HCT116 (cell line): ENCODE data around the gene NBEAL2. TPM values are rescaled to one million over a fixed set of nuclear protein-coding genes. Genes with fewer than 3 reads are reported as not detected.

Experiments
- ATAC-seq: fragments of 200-7000 bp; cut with Tn5 transposase; 2 replicates; pipeline ENCODE4 v1.9.1; 2020; ENCODE audit warnings: mild to moderate bottlenecking, moderate library complexity
- BruUV-seq: library from RNA; stranded (reverse); fragments of 400-500 nt; replicated peaks from 2 replicates; lab custom pipeline; 2021; lab: Mats Ljungman, UMichigan
- CTCF ChIA-PET: fragments of 300-600 bp; sonication (Branson Sonifier 250); formaldehyde crosslinking; loops from one replicate; lab custom pipeline; 2021; ENCODE audit warnings: antibody characterized with exemption; lab: Charles Lee
- POLR2A ChIA-PET: fragments of 300-600, 350-600 bp; sonication (Branson Sonifier 250); formaldehyde crosslinking; loops from one replicate; lab custom pipeline; 2021; ENCODE audit warnings: antibody characterized with exemption; lab: Charles Lee
- RAD21 ChIA-PET, 2 experiments: fragments of 300-600 bp; sonication (Branson Sonifier 250); formaldehyde crosslinking; loops; one replicate each; lab custom pipeline; 2023; ENCODE audit warnings: low total read pairs in 2 of 2; ENCODE audit not compliant: uncharacterized antibody in 2 of 2, unreplicated experiment in 2 of 2, low non-redundant PET in 1 of 2; lab: Charles Lee
- DNase-seq: peaks from one replicate; pipeline ENCODE4 v3.0.0-alpha.2; 2010; ENCODE audit warnings: low read depth, low spot score
- H2AFZ ChIP-seq: fragments of 200-600 bp; shearing (Covaris generic), sonication (generic); 2 replicates; pipeline ENCODE4 v1.6.1; 2017; ENCODE audit warnings: low read depth, mixed run types, mixed read lengths, antibody characterized with exemption, low read length; ENCODE audit not compliant: poor library complexity, severe bottlenecking
- H3K27ac ChIP-seq: 2 replicates; pipeline ENCODE4 v1.5.1; 2012; ENCODE audit warnings: low read depth, low read length
- H3K27me3 ChIP-seq: fragments of 200-600 bp; sonication (generic); 2 replicates; pipeline ENCODE4 v1.6.1; 2016; ENCODE audit warnings: mixed run types, low read length, mixed read lengths; ENCODE audit not compliant: insufficient read depth
- H3K36me3 ChIP-seq, 2 experiments: fragments of 200-500 bp in 1 of 2; fragments of 200-600 bp in 1 of 2; sonication (Bioruptor generic) in 1 of 2; sonication (generic) in 1 of 2; 2 replicates each; pipeline versions ENCODE4 v1.5.1 to v1.6.1; 2014 to 2016; ENCODE audit warnings: low read length in 2 of 2, inconsistent platforms in 1 of 2, mixed read lengths in 1 of 2, mixed run types in 1 of 2; ENCODE audit not compliant: insufficient read depth in 2 of 2, control insufficient read depth in 1 of 2
- H3K4me1 ChIP-seq, 2 experiments: fragments of 200-600 bp in 1 of 2; sonication (generic) in 1 of 2; 2 replicates each; pipeline versions ENCODE4 v1.5.1 to v1.6.1; 2012 to 2017; ENCODE audit warnings: low read length in 2 of 2, inconsistent platforms in 1 of 2, mild to moderate bottlenecking in 1 of 2, mixed read lengths in 1 of 2, mixed run types in 1 of 2, moderate library complexity in 1 of 2; ENCODE audit not compliant: insufficient read depth in 2 of 2, control insufficient read depth in 1 of 2
- H3K4me2 ChIP-seq: fragments of 200-600 bp; sonication (generic); 2 replicates; pipeline ENCODE4 v1.6.1; 2017; ENCODE audit warnings: mixed run types, low read length, mixed read lengths
- H3K4me3 ChIP-seq, 2 experiments: fragments of 200-600 bp in 1 of 2; sonication (generic) in 1 of 2; replicated peaks in 1 of 2; 2 replicates each; pipeline ENCODE4 v1.5.1; 2011 to 2016; ENCODE audit warnings: low read length in 2 of 2, control low read depth in 1 of 2, low read depth in 1 of 2, mild to moderate bottlenecking in 1 of 2, mixed read lengths in 1 of 2, mixed run types in 1 of 2
- H3K79me2 ChIP-seq: fragments of 200-600 bp; sonication (generic); 2 replicates; pipeline ENCODE4 v1.6.1; 2017; ENCODE audit warnings: mild to moderate bottlenecking, mixed run types, low read length, moderate library complexity, mixed read lengths; ENCODE audit not compliant: insufficient read depth
- H3K9ac ChIP-seq: fragments of 200-600 bp; sonication (generic); 2 replicates; pipeline ENCODE4 v1.6.1; 2016; ENCODE audit warnings: low read length, mixed read lengths
- H3K9me2 ChIP-seq: fragments of 200-600 bp; sonication (generic), shearing (Covaris generic); 2 replicates; pipeline ENCODE4 v1.6.1; 2017; ENCODE audit warnings: mixed run types, mild to moderate bottlenecking, moderate library complexity; ENCODE audit not compliant: insufficient read depth
- H3K9me3 ChIP-seq, 2 experiments: fragments of 200-500 bp in 1 of 2; fragments of 200-600 bp in 1 of 2; sonication (Bioruptor generic) in 1 of 2; sonication (generic) in 1 of 2; 2 replicates each; pipeline ENCODE4 v1.6.1; 2014 to 2017; ENCODE audit warnings: low read length in 2 of 2, mixed read lengths in 2 of 2, inconsistent platforms in 1 of 2, low read depth in 1 of 2, mild to moderate bottlenecking in 1 of 2, mixed run types in 1 of 2, moderate library complexity in 1 of 2; ENCODE audit not compliant: control insufficient read depth in 1 of 2, insufficient read depth in 1 of 2
- H4K20me1 ChIP-seq: fragments of 200-600 bp; sonication (generic), shearing (Covaris generic); 2 replicates; pipeline ENCODE4 v1.6.1; 2017; ENCODE audit warnings: mixed run types, mild to moderate bottlenecking, moderate library complexity; ENCODE audit not compliant: insufficient read depth
- FOSL1 ChIP-seq: IDR thresholded peaks from 2 replicates; pipeline ENCODE4 v1.6.1; 2012; ENCODE audit warnings: low read depth
- POLR2A ChIP-seq: IDR thresholded peaks from 2 replicates; pipeline ENCODE4 v1.7.0; 2011; ENCODE audit warnings: borderline replicate concordance; ENCODE audit not compliant: insufficient read depth, insufficient read length; ENCODE audit errors: extremely low read depth
- SP1 ChIP-seq: IDR thresholded peaks from 2 replicates; pipeline ENCODE4 v1.6.1; 2012; ENCODE audit warnings: low read depth
- YY1 ChIP-seq: IDR thresholded peaks from 2 replicates; pipeline ENCODE4 v1.6.1; 2011; ENCODE audit warnings: low read length, low read depth, moderate library complexity, mild to moderate bottlenecking; ENCODE audit not compliant: insufficient replicate concordance; ENCODE audit errors: extremely low read depth
- intact Hi-C: fragments of 100-400 bp; cut with micrococcal nuclease; formaldehyde crosslinking; loops from 2 replicates; pipeline ENCODE4 v1.10.0; 2022
- total RNA-seq: library from RNA; stranded (reverse); gene quantifications from one replicate; pipeline ENCODE4 v1.2.1, GENCODE V29; 2021; ENCODE audit not compliant: unreplicated experiment
- TF ChIP-seq, protein P1 (sequence below), 3 experiments: fragments of 200-600 bp in 1 of 3; sonication (generic) in 1 of 3; IDR thresholded peaks in 2 of 3; conservative IDR thresholded peaks in 1 of 3; 2 replicates each; pipeline ENCODE4 v1.5.1; 2012 to 2017; ENCODE audit warnings: low read depth in 2 of 3, low read length in 2 of 3, antibody characterized with exemption in 1 of 3, borderline replicate concordance in 1 of 3, control low read depth in 1 of 3, mild to moderate bottlenecking in 1 of 3, mixed read lengths in 1 of 3, mixed run types in 1 of 3, moderate library complexity in 1 of 3; ENCODE audit not compliant: insufficient read depth in 1 of 3
- TF ChIP-seq, protein P2 (sequence below): IDR thresholded peaks from 2 replicates; pipeline ENCODE4 v1.6.1; 2012
- TF ChIP-seq, protein P3 (sequence below): IDR thresholded peaks from 2 replicates; pipeline ENCODE4 v1.6.1; 2012

Gene NBEAL2
- total RNA-seq, 1 experiment from 2014 or later: 72.9 TPM

DNA sequence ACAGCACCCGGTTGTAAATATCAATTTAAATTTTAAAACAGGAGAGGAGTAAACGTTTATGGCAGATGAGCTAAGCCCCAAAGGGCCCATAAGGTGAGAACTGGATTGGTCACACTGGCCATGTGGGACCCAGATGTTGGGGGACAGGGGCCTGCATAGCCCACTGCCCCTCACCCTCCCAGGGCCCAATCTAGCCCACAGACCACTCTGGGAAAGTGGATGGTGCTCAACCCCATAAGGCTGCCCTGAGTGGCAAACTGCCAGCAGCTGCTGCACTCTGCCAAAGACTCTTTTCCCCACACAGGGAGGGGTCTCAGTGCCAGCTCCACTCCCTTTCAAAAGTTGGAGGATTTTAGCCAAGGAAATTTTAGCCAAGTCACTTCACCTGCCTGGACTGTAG is 45.4 kb upstream of the NBEAL2 start:
- no peak overlapping the region for H2AFZ ChIP-seq
- H3K79me2 ChIP-seq: peaks cover 98% of the 10 kb centered on the region
- no peak overlapping the region; a peak in 1 of 4 replicates for H3K4me3 ChIP-seq
- no peaks in the 10 kb centered on the region for H3K27me3 ChIP-seq
- BruUV-seq: no TSS peak
- H3K4me2 ChIP-seq: peak overlapping the region; percentile 56
- 0 out of 2 replicates have a peak overlapping the region, but pooled peaks have one; percentile 53 for H3K27ac ChIP-seq
- ATAC-seq (no peak), DNase-seq (no peak)
- no peaks in the 10 kb centered on the region for H3K9me3 ChIP-seq
- H3K9me2 ChIP-seq: no peaks in the 10 kb centered on the region
- H4K20me1 ChIP-seq: peaks cover 7% of the 10 kb centered on the region; the same call in 1 of the 2 replicates
- POLR2A ChIA-PET: no interaction called here
- intact Hi-C loops: no loop called here
- RAD21 ChIA-PET: interaction anchor here in 1 of 2 experiments (0.9 kb wide), 1 partner anchor 42 kb away, joined by 3 read pairs; the partner anchor contains the start of gene CCDC12
- CTCF ChIA-PET: interaction anchor here (3.5 kb wide), 1 partner anchor 10 kb away, joined by 16 read pairs; no protein-coding TSS in a partner anchor
- peaks cover 58 to 82% of the 10 kb centered on the region in 2 experiments for H3K4me1 ChIP-seq
- peaks cover 2 to 20% of the 10 kb centered on the region in 2 experiments; a peak in 2 of 4 replicates for H3K36me3 ChIP-seq
- peak overlapping the region; percentile 41 for H3K9ac ChIP-seq
- TF ChIP-seq, protein P1, sequence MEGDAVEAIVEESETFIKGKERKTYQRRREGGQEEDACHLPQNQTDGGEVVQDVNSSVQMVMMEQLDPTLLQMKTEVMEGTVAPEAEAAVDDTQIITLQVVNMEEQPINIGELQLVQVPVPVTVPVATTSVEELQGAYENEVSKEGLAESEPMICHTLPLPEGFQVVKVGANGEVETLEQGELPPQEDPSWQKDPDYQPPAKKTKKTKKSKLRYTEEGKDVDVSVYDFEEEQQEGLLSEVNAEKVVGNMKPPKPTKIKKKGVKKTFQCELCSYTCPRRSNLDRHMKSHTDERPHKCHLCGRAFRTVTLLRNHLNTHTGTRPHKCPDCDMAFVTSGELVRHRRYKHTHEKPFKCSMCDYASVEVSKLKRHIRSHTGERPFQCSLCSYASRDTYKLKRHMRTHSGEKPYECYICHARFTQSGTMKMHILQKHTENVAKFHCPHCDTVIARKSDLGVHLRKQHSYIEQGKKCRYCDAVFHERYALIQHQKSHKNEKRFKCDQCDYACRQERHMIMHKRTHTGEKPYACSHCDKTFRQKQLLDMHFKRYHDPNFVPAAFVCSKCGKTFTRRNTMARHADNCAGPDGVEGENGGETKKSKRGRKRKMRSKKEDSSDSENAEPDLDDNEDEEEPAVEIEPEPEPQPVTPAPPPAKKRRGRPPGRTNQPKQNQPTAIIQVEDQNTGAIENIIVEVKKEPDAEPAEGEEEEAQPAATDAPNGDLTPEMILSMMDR (IDR thresholded peaks at IDR 0.05 in 2 of 3, conservative IDR thresholded peaks at IDR 0.05 in 1 of 3; ENCODE audit: borderline replicate concordance in 1 of 3, insufficient read depth in 1 of 3, low read depth in 2 of 3, low read length in 2 of 3): no peak
- TF ChIP-seq POLR2A: no peak

DNA sequence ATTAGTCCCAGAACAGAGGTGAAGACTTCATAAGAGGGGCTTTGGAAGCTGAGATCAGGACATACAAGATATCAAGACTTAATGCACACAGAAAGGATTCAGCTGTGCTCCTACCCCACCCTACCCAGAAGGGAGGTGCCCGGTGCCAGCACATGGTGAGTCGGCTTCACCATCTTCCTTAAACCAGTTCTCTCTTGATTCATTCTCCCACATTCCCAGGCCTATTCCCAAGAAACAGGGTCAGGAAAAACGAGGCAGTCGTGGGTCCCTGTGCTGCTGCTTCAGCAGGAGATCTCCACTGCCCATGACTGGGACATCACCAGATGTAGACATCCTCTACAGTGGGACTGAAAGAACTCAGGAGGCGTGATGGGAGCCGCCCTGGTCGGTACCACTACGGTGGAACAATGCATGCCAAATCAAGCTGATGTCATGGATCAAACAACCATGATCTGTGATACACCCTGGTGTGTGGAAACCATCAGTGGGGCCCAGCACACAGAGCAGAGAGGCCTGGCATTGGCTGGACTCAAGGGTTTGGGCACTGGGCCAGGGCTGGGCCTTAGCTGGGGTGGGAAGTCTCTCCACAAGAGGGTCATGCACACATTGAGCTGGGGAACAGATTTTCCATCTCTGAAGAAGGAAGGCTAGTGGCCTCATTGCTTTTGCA is 44.8 kb upstream of the NBEAL2 start:
- Histone ChIP-seq H2AFZ (no peak overlapping the region), H3K9ac (peak overlapping the region; percentile 41), H3K4me1 (peaks cover 58 to 82% of the 10 kb centered on the region in 2 experiments), H3K4me2 (peak overlapping the region; percentile 56), H3K4me3 (peak overlapping the region in 1 of 2 experiments; percentile 28; a peak in 2 of 4 replicates), H3K36me3 (peaks cover 5 to 22% of the 10 kb centered on the region in 2 experiments; a peak in 2 of 4 replicates), H3K9me2 (no peaks in the 10 kb centered on the region), H4K20me1 (peaks cover 7% of the 10 kb centered on the region; the same call in 1 of the 2 replicates), H3K9me3 (no peaks in the 10 kb centered on the region), H3K79me2 (peaks cover 98% of the 10 kb centered on the region), H3K27me3 (no peaks in the 10 kb centered on the region), H3K27ac (peak overlapping the region; percentile 53; the same call in 1 of the 2 replicates)
- BruUV-seq: no TSS peak
- ChIA-PET RAD21 (interaction anchor here in 1 of 2 experiments (0.6 kb wide), 1 partner anchor 332 kb away, joined by 3 read pairs; no protein-coding TSS in a partner anchor), POLR2A (interaction anchor here (0.6 to 1.2 kb wide), 2 partner anchors 13 to 446 kb away, joined by 3 to 4 read pairs; partner anchors contain the start of gene PTPN23), CTCF (interaction anchor here (1.0 to 3.5 kb wide), 3 partner anchors 11 to 25 kb away, joined by 4 to 16 read pairs (median 5); no protein-coding TSS in a partner anchor)
- DNase-seq (no peak), ATAC-seq (0 out of 2 replicates have a peak, but pooled peaks have one; percentile 1)
- TF ChIP-seq FOSL1: peak; percentile 47; the same call in 1 of the 2 replicates
- TF ChIP-seq YY1: no peak
- TF ChIP-seq, protein P2, sequence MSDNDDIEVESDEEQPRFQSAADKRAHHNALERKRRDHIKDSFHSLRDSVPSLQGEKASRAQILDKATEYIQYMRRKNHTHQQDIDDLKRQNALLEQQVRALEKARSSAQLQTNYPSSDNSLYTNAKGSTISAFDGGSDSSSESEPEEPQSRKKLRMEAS: peak; percentile 72
- no peak for TF ChIP-seq SP1
- TF ChIP-seq, protein P3, sequence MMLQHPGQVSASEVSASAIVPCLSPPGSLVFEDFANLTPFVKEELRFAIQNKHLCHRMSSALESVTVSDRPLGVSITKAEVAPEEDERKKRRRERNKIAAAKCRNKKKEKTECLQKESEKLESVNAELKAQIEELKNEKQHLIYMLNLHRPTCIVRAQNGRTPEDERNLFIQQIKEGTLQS: no peak
- intact Hi-C loops: loop anchor here (5.0 kb wide), 1 partner anchor 43 kb away; the partner anchor contains the start of genes CCDC12 and NBEAL2
